Measurements from ENCODE around the gene ISLR2.

Gene ISLR2

DNA sequence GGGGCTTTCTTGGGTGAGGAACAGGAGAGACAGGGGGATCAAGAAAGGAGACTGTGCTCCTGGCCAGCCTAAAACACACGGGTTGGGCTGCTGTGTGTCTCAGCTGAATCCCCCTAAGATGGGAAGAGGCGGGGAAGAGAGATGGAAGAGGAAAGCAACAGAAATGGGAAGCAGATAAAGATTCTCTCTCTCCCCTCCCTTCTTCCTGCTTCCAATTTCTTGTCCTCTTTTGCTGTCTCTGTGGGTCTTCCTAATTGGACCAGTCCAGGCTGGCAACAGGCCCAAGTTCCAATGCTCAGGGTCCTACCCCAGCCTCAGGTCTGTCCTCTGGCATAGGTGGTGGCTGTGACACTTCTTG lies 7.1 kb downstream of the ISLR2 start:
- Mint-ChIP-seq H3K27ac (peak overlapping the region; percentile 72), H3K36me3 (ENCODE audit: low read depth) (no peaks in the 10 kb centered on the region), H3K4me1 (peaks cover 67% of the 10 kb centered on the region), H3K9me3 (peaks cover 9% of the 10 kb centered on the region), H3K27me3 (ENCODE audit: low read depth, poor library complexity) (peaks cover 39% of the 10 kb centered on the region), H3K4me3 (peak overlapping the region; percentile 82)
- TF ChIP-seq CTCF (IDR thresholded peaks at IDR 0.05) = no peak
- no peak for DNase-seq

DNA sequence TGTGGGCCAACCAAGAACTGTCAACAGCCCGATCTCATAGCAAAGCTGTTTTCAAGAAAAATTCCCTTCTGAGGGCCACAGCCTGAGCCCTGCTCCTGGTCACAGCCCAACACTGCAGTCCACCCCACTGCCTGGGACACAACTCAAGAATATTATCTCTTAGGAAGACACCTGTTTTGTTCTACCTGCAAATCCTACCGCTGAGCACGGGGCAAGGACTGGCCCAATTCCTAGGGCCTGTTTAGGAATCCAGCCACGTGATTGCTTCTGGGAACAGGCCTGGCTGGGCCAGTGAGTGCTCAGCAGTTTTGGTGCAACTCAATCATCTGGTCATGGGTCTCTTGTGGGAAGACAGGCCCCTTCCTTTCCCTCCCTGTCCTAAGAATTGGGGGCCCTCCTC lies 8.3 kb downstream of the ISLR2 start:
- DNase-seq = no peak
- no peaks in the 10 kb centered on the region for H3K36me3 Mint-ChIP-seq (ENCODE audit: low read depth)
- H3K27ac Mint-ChIP-seq = no peak overlapping the region
- H3K4me1 Mint-ChIP-seq = peaks cover 67% of the 10 kb centered on the region
- H3K4me3 Mint-ChIP-seq = no peak overlapping the region
- no peaks in the 10 kb centered on the region for H3K9me3 Mint-ChIP-seq
- peaks cover 28% of the 10 kb centered on the region for H3K27me3 Mint-ChIP-seq (ENCODE audit: low read depth, poor library complexity)
- no peak for TF ChIP-seq CTCF (IDR thresholded peaks at IDR 0.05)

- peaks cover 14% of the 10 kb centered on the region for H3K9me3 Mint-ChIP-seq
- peaks cover 3% of the 10 kb centered on the region for H3K27me3 Mint-ChIP-seq (ENCODE audit: low read depth, poor library complexity)
- TF ChIP-seq CTCF (IDR thresholded peaks at IDR 0.05) = no peak
- peaks cover 44% of the 10 kb centered on the region for H3K4me1 Mint-ChIP-seq
- no peaks in the 10 kb centered on the region for H3K36me3 Mint-ChIP-seq (ENCODE audit: low read depth)
- DNase-seq = no peak
- H3K27ac Mint-ChIP-seq = no peak overlapping the region
- no peak overlapping the region for H3K4me3 Mint-ChIP-seq
Measured at GRCh38 chr15:74141591-74141990, 11.2 kb downstream of the ISLR2 start.

DNA sequence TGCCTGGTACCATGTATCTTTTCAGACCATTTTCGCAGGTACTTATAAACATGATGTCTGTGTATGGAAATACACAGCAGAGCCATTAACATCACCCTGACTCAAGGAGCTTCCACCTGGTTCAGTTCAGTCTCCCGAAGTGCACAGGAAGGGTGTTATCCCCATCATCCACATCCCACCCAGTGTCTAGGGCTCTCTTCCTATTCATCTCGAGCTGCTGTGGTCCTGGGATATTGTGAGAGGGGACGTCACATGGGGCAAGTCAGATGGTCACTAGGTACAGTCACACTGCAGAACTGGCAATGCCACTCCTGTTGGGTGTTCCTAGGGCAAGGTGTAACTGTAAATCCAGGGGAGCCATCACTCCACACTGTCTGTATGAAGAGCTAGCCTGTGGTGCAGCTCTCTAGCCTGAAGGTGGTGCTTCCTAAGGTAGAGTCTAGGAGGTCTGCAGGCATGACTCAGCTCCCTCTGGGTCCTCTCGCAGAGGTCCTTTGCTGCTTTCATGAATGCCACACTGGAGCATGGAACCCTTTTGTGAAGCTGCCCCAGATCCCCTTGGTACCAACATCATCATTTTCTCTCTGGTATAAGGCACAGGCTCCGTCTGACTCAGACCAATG lies 13.9 kb downstream of the ISLR2 start:
- peaks cover 7% of the 10 kb centered on the region for H3K27me3 Mint-ChIP-seq (ENCODE audit: low read depth, poor library complexity)
- no peak overlapping the region for H3K4me3 Mint-ChIP-seq
- peaks cover 38% of the 10 kb centered on the region for H3K9me3 Mint-ChIP-seq
- no peak for TF ChIP-seq CTCF (IDR thresholded peaks at IDR 0.05)
- DNase-seq = no peak
- H3K4me1 Mint-ChIP-seq = peaks cover 18% of the 10 kb centered on the region
- H3K27ac Mint-ChIP-seq = no peak overlapping the region
- H3K36me3 Mint-ChIP-seq (ENCODE audit: low read depth) = peaks cover 6% of the 10 kb centered on the region

DNA sequence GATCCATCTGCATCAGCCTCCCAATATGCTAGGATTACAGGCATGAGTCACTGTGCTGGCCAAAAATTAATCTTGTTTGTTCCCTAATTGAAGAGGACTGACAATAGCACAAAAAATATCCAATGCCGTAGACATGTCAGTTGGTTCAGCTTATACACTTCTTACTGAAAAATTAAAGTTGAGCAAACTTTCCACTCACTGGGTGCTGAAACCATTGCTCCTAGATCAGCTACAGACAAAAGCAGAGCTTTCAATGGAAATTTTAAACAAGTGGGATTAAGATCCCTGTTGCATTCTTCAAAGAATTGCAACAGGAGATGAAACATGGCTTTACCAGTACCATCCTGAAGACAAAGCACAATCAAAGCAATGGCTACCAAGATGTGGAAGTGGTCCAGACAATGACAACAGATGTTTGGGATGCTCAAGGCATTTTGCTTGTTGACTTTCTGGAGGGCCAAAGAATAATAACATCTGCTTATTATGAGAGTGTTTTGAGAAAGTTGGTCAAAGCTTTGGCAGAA lies 16.0 kb downstream of the ISLR2 start:
- DNase-seq = no peak
- H3K9me3 Mint-ChIP-seq = peaks cover 38% of the 10 kb centered on the region
- no peaks in the 10 kb centered on the region for H3K4me1 Mint-ChIP-seq
- no peak overlapping the region for H3K4me3 Mint-ChIP-seq
- TF ChIP-seq CTCF (IDR thresholded peaks at IDR 0.05) = no peak
- H3K27me3 Mint-ChIP-seq (ENCODE audit: low read depth, poor library complexity) = peaks cover 8% of the 10 kb centered on the region
- peaks cover 6% of the 10 kb centered on the region for H3K36me3 Mint-ChIP-seq (ENCODE audit: low read depth)
- no peak overlapping the region for H3K27ac Mint-ChIP-seq

GRCh38 chr15:74147051-74147450 lies 16.7 kb downstream of the ISLR2 start:
- peaks cover 10% of the 10 kb centered on the region for H3K27me3 Mint-ChIP-seq (ENCODE audit: low read depth, poor library complexity)
- H3K36me3 Mint-ChIP-seq (ENCODE audit: low read depth) = peaks cover 6% of the 10 kb centered on the region
- H3K4me1 Mint-ChIP-seq = no peaks in the 10 kb centered on the region
- TF ChIP-seq CTCF (IDR thresholded peaks at IDR 0.05) = no peak
- peaks cover 38% of the 10 kb centered on the region for H3K9me3 Mint-ChIP-seq
- no peak for DNase-seq
- H3K4me3 Mint-ChIP-seq = no peak overlapping the region
- H3K27ac Mint-ChIP-seq = no peak overlapping the region
